Pancreas (tissue), 10 donors: Measurements from ENCODE around the gene RAMACL. TPM values are rescaled to one million over a fixed set of nuclear protein-coding genes. Genes with fewer than 3 reads are reported as not detected.

Experiments
- ATAC-seq, 4 donors: fragments of 200-7000 bp; cut with Tn5 transposase; one replicate each; pipeline versions ENCODE4 v1.8.0 to v1.9.1; 2020; ENCODE audit warnings: mild to moderate bottlenecking in 4 of 4, moderate library complexity in 4 of 4
- DNase-seq, 6 donors: peaks; one replicate each; pipeline ENCODE4 v3.0.0-alpha.2; 2020
- FAIRE-seq: peaks from 2 replicates; lab custom pipeline; 2012; peaks lifted over from hg19 to GRCh38; lab: Jason Lieb, UNC
- H3K27ac ChIP-seq, 4 donors: fragments of 200-600 bp; sonication (generic); 1 replicate in 3 of 4; 2 replicates in 1 of 4; pipeline versions ENCODE4 v1.5.0 to v1.8.0; 2020
- H3K27me3 ChIP-seq, 4 donors: fragments of 200-600 bp; one replicate each; pipeline ENCODE4 v1.8.0; 2021
- H3K36me3 ChIP-seq, 3 donors: fragments of 200-600 bp; sonication (generic) in 1 of 3; one replicate each; pipeline versions ENCODE4 v1.5.0 to v1.8.0; 2020 to 2021
- H3K4me1 ChIP-seq, 3 donors: fragments of 200-600 bp; one replicate each; pipeline ENCODE4 v1.8.0; 2021
- H3K4me3 ChIP-seq, 4 donors: fragments of 200-600 bp; sonication (generic) in 2 of 4; one replicate each; pipeline versions ENCODE4 v1.5.0 to v1.8.0; 2020 to 2021
- H3K9me3 ChIP-seq, 4 donors: fragments of 200-600 bp; one replicate each; pipeline ENCODE4 v1.8.0; 2021
- WGBS, 2 donors: extraction: QIAGEN DNeasy Blood & Tissue Kit; methylation state at CpG; one replicate each; pipeline ENCODE4 v1.1.7; 2013; 5-methylcytosine and 5-hydroxymethylcytosine counted together
- intact Hi-C, 3 donors: fragments of 100-400 bp; cut with DNase I; formaldehyde crosslinking; loops; one replicate each; pipeline versions ENCODE4 v1.11.1 to v1.14.2; 2022
- polyA plus RNA-seq, 2 donors: library from polyadenylated mRNA; stranded (reverse); fragments of 200-250 nt; gene quantifications; one replicate each; pipeline ENCODE4 v1.2.3, GENCODE V29; 2013
- total RNA-seq, 6 donors: library from RNA; stranded (reverse); fragmentation: NEBNext Ultra II Directional in 4 of 6; extraction: Animal tissue kit (Norgen Biotek cat#: 25700) in 4 of 6; gene quantifications; one replicate each; pipeline versions ENCODE4 v1.2.1 to v1.2.4, GENCODE V29; 2021 to 2023
- TF ChIP-seq, protein P1 (sequence below), 4 donors: fragments of 200-600 bp; sonication (generic) in 3 of 4; IDR thresholded peaks; one replicate each; pipeline versions ENCODE4 v1.5.0 to v1.8.0; 2021; ENCODE audit warnings: antibody characterized with exemption in 4 of 4
- donor health status: healthy with polysubstance abuse.
- donor health status: DM: no; HTN: no; CAD: no; lungs with moderate emphysema.
- donor health status: DM: no; HTN: no; CAD: no.
- donor health status: control.
- donor health status: control.
- donor health status: Bipolar disorder and iron deficiency.
- donor health status: DM: yes; HTN: yes; CAD: no.
- donor health status: DM: no; HTN: no; CAD: no.
- donor health status: DM: no; HTN: no; CAD: no.
- donor health status: DM: yes; HTN: yes; CAD: no.

The RAMACL gene
- total and polyA plus RNA-seq, 8 donors, result 0.33 to 3.1 (median 1.0) TPM

DNA sequence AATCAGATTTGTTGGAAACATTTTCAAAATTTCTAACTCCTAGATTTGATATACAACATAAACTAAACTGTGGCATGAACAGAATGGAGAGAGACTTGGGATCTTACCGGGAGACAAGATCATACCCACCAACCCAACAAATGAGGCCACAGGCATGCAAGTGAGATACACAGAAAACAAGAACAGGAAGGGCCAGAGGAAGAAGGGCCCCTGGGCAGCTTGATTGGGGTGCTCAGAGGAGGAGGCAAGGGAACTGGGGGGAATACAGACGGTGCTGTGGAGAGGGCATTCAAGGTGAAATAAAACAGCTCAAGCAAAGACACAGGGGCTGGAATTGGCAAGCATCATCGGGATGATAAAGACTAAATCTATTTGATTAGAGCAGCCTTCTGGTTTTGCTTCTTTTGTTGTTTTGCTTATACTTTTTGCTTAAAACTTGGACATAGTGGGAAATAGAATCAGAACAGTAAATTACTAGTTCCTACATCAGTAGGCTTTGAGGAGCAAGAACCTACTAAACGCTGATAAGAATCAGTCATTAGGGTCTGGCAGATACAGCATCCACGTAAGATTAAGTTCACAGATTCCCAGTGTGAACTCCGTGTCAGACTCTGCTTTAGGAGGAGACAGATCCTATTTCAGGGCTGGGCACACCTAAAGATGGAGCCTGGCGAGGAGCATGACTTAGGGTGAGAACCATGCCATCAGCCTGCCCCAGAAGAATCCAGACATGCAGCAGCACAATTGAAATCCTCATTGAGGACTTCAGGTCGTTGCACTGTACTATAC is 3.5 kb upstream of the RAMACL start:
- no peak for DNase-seq
- WGBS, 2 donors, result 69 to 84% methylated on average over 8 of the region's 8 CpGs
- no peak overlapping the region for H3K27ac ChIP-seq

DNA sequence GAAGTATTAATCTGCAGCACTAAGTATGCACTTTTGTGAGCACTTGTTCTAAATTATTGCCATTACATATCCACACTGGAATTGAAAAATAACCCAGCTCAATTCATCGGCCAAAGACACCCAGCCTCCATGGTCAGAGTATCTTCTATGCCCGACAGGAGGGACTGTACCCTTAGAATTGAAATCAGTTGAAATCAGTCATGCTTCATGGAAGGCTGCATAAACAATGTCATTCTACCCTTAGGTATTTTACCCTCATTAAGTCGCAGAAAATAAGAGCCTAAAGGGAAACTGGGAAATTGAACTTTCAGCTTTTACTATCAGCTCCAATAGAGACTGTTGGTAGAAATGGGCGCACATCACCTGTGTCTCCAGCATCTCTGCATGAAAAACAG is 2.9 kb upstream of the RAMACL start:
- H3K36me3 ChIP-seq, result no peaks in the 10 kb centered on the region
- no peaks in the 10 kb centered on the region for H3K9me3 ChIP-seq
- DNase-seq (no peak), ATAC-seq (no peak), FAIRE-seq (no peak)
- WGBS, 2 donors, result 90 to 93% methylated on average over 4 of the region's 4 CpGs
- intact Hi-C loops, result no loop called here
- no peak overlapping the region for H3K27ac ChIP-seq
- H3K27me3 ChIP-seq, result no peaks in the 10 kb centered on the region
- no peak overlapping the region for H3K4me3 ChIP-seq
- no peaks in the 10 kb centered on the region for H3K4me1 ChIP-seq
- TF ChIP-seq, protein P1, sequence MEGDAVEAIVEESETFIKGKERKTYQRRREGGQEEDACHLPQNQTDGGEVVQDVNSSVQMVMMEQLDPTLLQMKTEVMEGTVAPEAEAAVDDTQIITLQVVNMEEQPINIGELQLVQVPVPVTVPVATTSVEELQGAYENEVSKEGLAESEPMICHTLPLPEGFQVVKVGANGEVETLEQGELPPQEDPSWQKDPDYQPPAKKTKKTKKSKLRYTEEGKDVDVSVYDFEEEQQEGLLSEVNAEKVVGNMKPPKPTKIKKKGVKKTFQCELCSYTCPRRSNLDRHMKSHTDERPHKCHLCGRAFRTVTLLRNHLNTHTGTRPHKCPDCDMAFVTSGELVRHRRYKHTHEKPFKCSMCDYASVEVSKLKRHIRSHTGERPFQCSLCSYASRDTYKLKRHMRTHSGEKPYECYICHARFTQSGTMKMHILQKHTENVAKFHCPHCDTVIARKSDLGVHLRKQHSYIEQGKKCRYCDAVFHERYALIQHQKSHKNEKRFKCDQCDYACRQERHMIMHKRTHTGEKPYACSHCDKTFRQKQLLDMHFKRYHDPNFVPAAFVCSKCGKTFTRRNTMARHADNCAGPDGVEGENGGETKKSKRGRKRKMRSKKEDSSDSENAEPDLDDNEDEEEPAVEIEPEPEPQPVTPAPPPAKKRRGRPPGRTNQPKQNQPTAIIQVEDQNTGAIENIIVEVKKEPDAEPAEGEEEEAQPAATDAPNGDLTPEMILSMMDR (IDR thresholded peaks at IDR 0.05), result no peak

More for the DNA sequence above, 3.5 kb upstream of the RAMACL start:
- TF ChIP-seq, protein P1 (IDR thresholded peaks at IDR 0.05), result no peak
- intact Hi-C loops, result no loop called here
- no peaks in the 10 kb centered on the region for H3K27me3 ChIP-seq
- no peaks in the 10 kb centered on the region for H3K4me1 ChIP-seq
- no peak for FAIRE-seq
- no peaks in the 10 kb centered on the region for H3K36me3 ChIP-seq
- ATAC-seq, result no peak
- H3K4me3 ChIP-seq, result no peak overlapping the region
- no peaks in the 10 kb centered on the region for H3K9me3 ChIP-seq

DNA sequence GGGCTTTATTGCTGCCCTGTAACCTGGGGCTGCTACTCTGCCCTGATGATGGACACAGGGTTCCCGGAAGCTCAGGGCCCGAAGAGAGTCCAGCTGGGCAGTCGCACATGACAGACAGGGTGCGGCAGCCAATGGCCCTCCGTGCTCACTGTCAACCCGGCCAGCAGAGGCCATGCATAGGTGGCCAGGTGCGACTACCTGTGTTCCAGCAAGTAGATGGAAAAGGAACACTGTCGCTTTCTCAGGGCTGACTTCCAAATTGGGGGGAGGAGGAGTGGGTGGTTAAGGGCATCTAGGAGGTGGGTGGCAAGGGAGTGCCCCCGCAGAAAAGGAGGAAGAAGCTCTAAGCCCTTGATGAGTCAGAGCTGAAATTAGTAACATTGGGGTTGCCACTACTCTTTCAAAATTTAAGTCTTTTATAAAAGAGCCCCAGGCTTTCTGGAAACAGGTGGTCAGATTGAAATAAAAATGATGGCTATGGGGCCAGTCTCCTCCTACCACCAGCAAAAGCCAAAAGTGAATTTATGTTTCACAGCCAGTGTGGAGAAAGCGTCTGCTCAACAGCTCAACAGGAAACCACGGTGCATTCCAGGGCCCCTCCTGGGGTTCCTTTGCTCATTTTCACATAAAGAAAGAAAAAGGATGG is 2.3 kb upstream of the RAMACL start:
- WGBS, 2 donors, result 80 to 85% methylated on average over 11 of the region's 11 CpGs
- H3K36me3 ChIP-seq, result no peaks in the 10 kb centered on the region
- H3K4me1 ChIP-seq, result no peaks in the 10 kb centered on the region
- intact Hi-C loops, result no loop called here
- no peaks in the 10 kb centered on the region for H3K27me3 ChIP-seq
- DNase-seq, result no peak
- no peaks in the 10 kb centered on the region for H3K9me3 ChIP-seq
- TF ChIP-seq, protein P1 (IDR thresholded peaks at IDR 0.05), result no peak
- no peak for FAIRE-seq
- H3K4me3 ChIP-seq, result no peak overlapping the region
- ATAC-seq, result peak in 2 of 4 donors; percentile 22 to 48
- H3K27ac ChIP-seq, result no peak overlapping the region

DNA sequence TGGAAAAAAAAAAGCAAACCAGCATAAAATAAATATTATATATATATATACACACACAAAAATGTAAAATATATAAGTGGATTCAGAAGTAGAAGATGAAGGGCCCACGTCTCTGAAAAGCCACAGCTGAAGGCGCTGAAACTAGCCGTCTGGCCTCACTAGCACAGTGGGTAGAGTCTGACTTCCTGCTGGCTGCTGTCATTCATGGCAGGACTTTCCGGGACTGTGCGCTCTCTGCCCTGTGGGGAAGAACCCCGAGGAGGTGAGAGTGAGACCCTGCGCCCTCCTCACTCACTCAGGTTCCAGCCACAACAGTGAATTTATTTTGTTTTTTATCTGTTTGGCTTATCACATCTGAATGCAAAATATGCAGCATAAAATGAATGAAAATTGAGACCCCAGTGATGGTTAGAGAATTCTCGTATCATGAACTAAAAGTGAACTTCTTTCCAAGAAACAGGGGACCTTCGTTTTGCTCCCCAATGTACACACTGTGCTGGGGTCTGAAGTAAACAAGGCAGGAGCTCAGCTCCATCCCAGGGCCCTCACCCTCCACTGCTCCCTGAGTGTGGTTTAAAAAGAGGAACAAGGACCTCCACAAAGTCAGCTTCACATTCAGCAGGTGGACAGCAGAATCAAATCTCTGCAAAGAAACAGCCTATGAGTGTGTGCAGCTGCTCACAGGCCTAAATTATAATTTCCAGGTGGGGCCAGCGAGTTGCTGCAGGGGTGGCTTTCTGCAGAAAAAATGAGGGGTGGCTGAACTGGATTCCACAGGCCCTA is 1.3 kb upstream of the RAMACL start:
- intact Hi-C loops, result no loop called here
- TF ChIP-seq, protein P1 (IDR thresholded peaks at IDR 0.05), result no peak
- DNase-seq, result no peak
- FAIRE-seq, result no peak
- Histone ChIP-seq H3K9me3 (no peaks in the 10 kb centered on the region), H3K27ac (no peak overlapping the region), H3K27me3 (no peaks in the 10 kb centered on the region), H3K4me1 (no peaks in the 10 kb centered on the region), H3K36me3 (no peaks in the 10 kb centered on the region), H3K4me3 (no peak overlapping the region)
- WGBS, 2 donors, result 81 to 86% methylated on average over 10 of the region's 10 CpGs
- ATAC-seq, result peak in 2 of 4 donors; percentile 30 to 56
